Osteocyte (in vitro differentiated cells): ENCODE data around the gene EPHA6. TPM values are rescaled to one million over a fixed set of nuclear protein-coding genes. Genes with fewer than 3 reads are reported as not detected.

Source experiments
- DNase-seq: peaks from one replicate; pipeline ENCODE4 v3.0.0; 2021; ENCODE audit warnings: mixed read lengths; ENCODE audit not compliant: unreplicated experiment; ENCODE audit errors: extremely low spot score
- H3K27ac Mint-ChIP-seq: one replicate; pipeline ENCODE4 v1.8.0; 2021; ENCODE audit warnings: mild to moderate bottlenecking, mixed read lengths; ENCODE audit not compliant: unreplicated experiment
- H3K27me3 Mint-ChIP-seq: one replicate; pipeline ENCODE4 v1.8.0; 2021; ENCODE audit warnings: mixed read lengths; ENCODE audit not compliant: unreplicated experiment
- H3K36me3 Mint-ChIP-seq: one replicate; pipeline ENCODE4 v1.8.0; 2021; ENCODE audit warnings: mixed read lengths; ENCODE audit not compliant: unreplicated experiment
- H3K4me1 Mint-ChIP-seq: one replicate; pipeline ENCODE4 v1.8.0; 2021; ENCODE audit warnings: mixed read lengths; ENCODE audit not compliant: unreplicated experiment
- H3K4me3 Mint-ChIP-seq: one replicate; pipeline ENCODE4 v1.8.0; 2021; ENCODE audit warnings: mild to moderate bottlenecking, moderate library complexity, mixed read lengths; ENCODE audit not compliant: unreplicated experiment
- H3K9me3 Mint-ChIP-seq: one replicate; pipeline ENCODE4 v1.8.0; 2021; ENCODE audit warnings: mixed read lengths; ENCODE audit not compliant: unreplicated experiment
- CTCF ChIP-seq: fragments of 200-600 bp; sonication (generic); IDR thresholded peaks from 2 replicates; pipeline ENCODE4 v1.5.0; 2021; ENCODE audit warnings: antibody characterized with exemption, mild to moderate bottlenecking, moderate library complexity
- total RNA-seq: library from RNA; stranded (reverse); gene quantifications from 2 replicates; pipeline ENCODE4 v1.2.1, GENCODE V29; 2021

Gene EPHA6
- total RNA-seq, 1 donor from 2014 or later, result 0.51 TPM

GRCh38 chr3:97076673-97077072 is 262.3 kb downstream of the EPHA6 start:
- no peak for DNase-seq
- Mint-ChIP-seq H3K27me3 (peaks cover 8% of the 10 kb centered on the region), H3K9me3 (peaks cover 3% of the 10 kb centered on the region), H3K36me3 (no peaks in the 10 kb centered on the region), H3K27ac (no peak overlapping the region), H3K4me3 (no peak overlapping the region), H3K4me1 (no peaks in the 10 kb centered on the region)
- TF ChIP-seq CTCF, result no peak

- no peak for DNase-seq
- Mint-ChIP-seq H3K4me3 (no peak overlapping the region), H3K4me1 (peaks cover 20% of the 10 kb centered on the region), H3K36me3 (no peaks in the 10 kb centered on the region), H3K27me3 (no peaks in the 10 kb centered on the region), H3K9me3 (no peaks in the 10 kb centered on the region), H3K27ac (no peak overlapping the region)
- TF ChIP-seq CTCF, result no peak
Measured at GRCh38 chr3:97089621-97090020, 275.2 kb downstream of the EPHA6 start.

GRCh38 chr3:97102641-97103040 is 288.2 kb downstream of the EPHA6 start:
- H3K27me3 Mint-ChIP-seq, result no peaks in the 10 kb centered on the region
- H3K27ac Mint-ChIP-seq, result no peak overlapping the region
- no peaks in the 10 kb centered on the region for H3K36me3 Mint-ChIP-seq
- no peaks in the 10 kb centered on the region for H3K4me1 Mint-ChIP-seq
- no peak for TF ChIP-seq CTCF
- H3K9me3 Mint-ChIP-seq, result no peaks in the 10 kb centered on the region
- H3K4me3 Mint-ChIP-seq, result no peak overlapping the region
- no peak for DNase-seq

GRCh38 chr3:97105989-97106651 is 291.7 kb downstream of the EPHA6 start:
- H3K36me3 Mint-ChIP-seq, result no peaks in the 10 kb centered on the region
- no peaks in the 10 kb centered on the region for H3K9me3 Mint-ChIP-seq
- no peak overlapping the region for H3K27ac Mint-ChIP-seq
- DNase-seq, result no peak
- no peaks in the 10 kb centered on the region for H3K4me1 Mint-ChIP-seq
- H3K27me3 Mint-ChIP-seq, result no peaks in the 10 kb centered on the region
- no peak overlapping the region for H3K4me3 Mint-ChIP-seq
- TF ChIP-seq CTCF, result no peak

GRCh38 chr3:97106652-97106989 is 292.2 kb downstream of the EPHA6 start:
- Mint-ChIP-seq H3K36me3 (no peaks in the 10 kb centered on the region), H3K27me3 (no peaks in the 10 kb centered on the region), H3K4me3 (no peak overlapping the region), H3K27ac (no peak overlapping the region), H3K9me3 (no peaks in the 10 kb centered on the region), H3K4me1 (no peaks in the 10 kb centered on the region)
- no peak for TF ChIP-seq CTCF
- DNase-seq, result no peak
